PC-9 (cell line): ENCODE measurements around the gene RBM45. TPM values are rescaled to one million over a fixed set of nuclear protein-coding genes. Genes with fewer than 3 reads are reported as not detected.

ENCODE experiments used
- BruUV-seq: library from RNA; stranded (reverse); fragments of 400-500 nt; replicated peaks from 2 replicates; lab custom pipeline; 2021; lab: Mats Ljungman, UMichigan
- CTCF ChIA-PET: fragments of 300-600 bp; sonication (Branson Sonifier 250); formaldehyde crosslinking; loops from one replicate; lab custom pipeline; 2022; ENCODE audit warnings: antibody characterized with exemption; lab: Charles Lee
- POLR2A ChIA-PET: fragments of 300-600 bp; sonication (Branson Sonifier 250); formaldehyde crosslinking; loops from one replicate; lab custom pipeline; 2022; ENCODE audit warnings: antibody characterized with exemption; ENCODE audit not compliant: unreplicated experiment; lab: Charles Lee
- DNase-seq, 2 experiments: peaks; one replicate each; pipeline versions ENCODE4 v3.0.0 to v3.0.0-alpha.2; 2015 to 2022; ENCODE audit warnings: mixed read lengths in 1 of 2
- H2AFZ ChIP-seq: fragments of 200-600 bp; sonication (generic); 2 replicates; pipeline ENCODE4 v1.8.1; 2017; ENCODE audit warnings: antibody characterized with exemption
- H3F3A ChIP-seq: fragments of 200-600 bp; sonication (generic); 2 replicates; pipeline ENCODE4 v1.8.1; 2017; ENCODE audit warnings: antibody characterized with exemption, mild to moderate bottlenecking, low read depth; ENCODE audit not compliant: insufficient read depth
- H3K27ac ChIP-seq: fragments of 200-600 bp; sonication (generic); 2 replicates; pipeline ENCODE4 v1.6.1; 2016; ENCODE audit warnings: mixed run types
- H3K27me3 ChIP-seq: fragments of 200-600 bp; sonication (generic); 2 replicates; pipeline ENCODE4 v1.6.1; 2016; ENCODE audit warnings: low read depth, mixed run types; ENCODE audit not compliant: insufficient read depth
- H3K36me3 ChIP-seq: fragments of 200-600 bp; sonication (generic); 2 replicates; pipeline ENCODE4 v1.6.1; 2016; ENCODE audit warnings: low read depth, mixed run types
- H3K4me1 ChIP-seq: fragments of 200-600 bp; sonication (generic); replicated peaks from 2 replicates; pipeline ENCODE4 v1.6.1; 2016; ENCODE audit warnings: mixed run types; ENCODE audit not compliant: insufficient read depth
- H3K4me2 ChIP-seq: fragments of 200-600 bp; sonication (generic); 2 replicates; pipeline ENCODE4 v1.6.1; 2017; ENCODE audit warnings: mixed run types
- H3K4me3 ChIP-seq: fragments of 200-600 bp; sonication (generic); 2 replicates; pipeline ENCODE4 v1.6.1; 2016; ENCODE audit warnings: mixed run types
- H3K79me2 ChIP-seq: fragments of 200-600 bp; sonication (generic); 2 replicates; pipeline ENCODE4 v1.6.1; 2017; ENCODE audit warnings: low read depth, mixed run types
- H3K9me2 ChIP-seq: fragments of 200-600 bp; sonication (generic); 2 replicates; pipeline ENCODE4 v1.8.1; 2017; ENCODE audit warnings: mild to moderate bottlenecking; ENCODE audit not compliant: insufficient read depth
- H3K9me3 ChIP-seq: fragments of 200-600 bp; sonication (generic); 2 replicates; pipeline ENCODE4 v1.8.1; 2016; ENCODE audit warnings: low read depth; ENCODE audit not compliant: insufficient read depth
- H4K20me1 ChIP-seq: fragments of 200-600 bp; sonication (generic); 2 replicates; pipeline ENCODE4 v1.8.1; 2017; ENCODE audit not compliant: insufficient read depth
- CTCF ChIP-seq: fragments of 200-600 bp; sonication (generic); conservative IDR thresholded peaks from 2 replicates; pipeline ENCODE4 v1.6.1; 2017; ENCODE audit warnings: mixed run types, antibody characterized with exemption, mild to moderate bottlenecking, moderate library complexity
- EZH2 ChIP-seq: fragments of 200-600 bp; sonication (generic); IDR thresholded peaks from 2 replicates; pipeline ENCODE4 v1.8.0; 2017; ENCODE audit warnings: antibody characterized with exemption, low read depth
- intact Hi-C: fragments of 100-400 bp; cut with micrococcal nuclease; formaldehyde crosslinking; loops from one replicate; pipeline ENCODE4 v1.10.0; 2022; ENCODE audit not compliant: unreplicated experiment
- total RNA-seq: library from RNA; stranded (reverse); gene quantifications from 2 replicates; pipeline ENCODE4 v1.2.3, GENCODE V29; 2021

Gene RBM45
- total RNA-seq, 1 experiment from 2014 or later, result 12.6 TPM

GRCh38 chr2:178159966-178160365 lies 47.7 kb downstream of the RBM45 start:
- Histone ChIP-seq H3K4me3 (no peak overlapping the region), H3K27me3 (no peaks in the 10 kb centered on the region), H3K9me2 (no peaks in the 10 kb centered on the region), H3K27ac (no peak overlapping the region), H3K4me1 (no peaks in the 10 kb centered on the region), H2AFZ (no peak overlapping the region), H3K9me3 (no peaks in the 10 kb centered on the region), H3K4me2 (no peak overlapping the region), H3K36me3 (no peaks in the 10 kb centered on the region), H3K79me2 (no peaks in the 10 kb centered on the region), H4K20me1 (no peaks in the 10 kb centered on the region), H3F3A (no peaks in the 10 kb centered on the region)
- ChIA-PET CTCF (no interaction called here), POLR2A (no interaction called here)
- DNase-seq, result no peak
- intact Hi-C loops, result no loop called here
- BruUV-seq, result no TSS peak
- no peak for TF ChIP-seq EZH2
- no peak for TF ChIP-seq CTCF

GRCh38 chr2:178160601-178161000 lies 48.4 kb downstream of the RBM45 start:
- TF ChIP-seq EZH2 (no peak), CTCF (no peak)
- BruUV-seq, result no TSS peak
- no peak overlapping the region for H3K4me2 ChIP-seq

GRCh38 chr2:178163395-178163794 lies 51.2 kb downstream of the RBM45 start:
- intact Hi-C loops, result no loop called here

More at GRCh38 chr2:178160601-178161000, 48.4 kb downstream of the RBM45 start:
- ChIA-PET CTCF (interaction anchor here (0.5 kb wide), 1 partner anchor 80 kb away, joined by 3 read pairs; no protein-coding TSS in a partner anchor), POLR2A (no interaction called here)
- H3K4me3 ChIP-seq, result no peak overlapping the region
- no peaks in the 10 kb centered on the region for H3K4me1 ChIP-seq
- no peaks in the 10 kb centered on the region for H3K9me3 ChIP-seq
- no peak overlapping the region for H2AFZ ChIP-seq
- H4K20me1 ChIP-seq, result no peaks in the 10 kb centered on the region
- no peak overlapping the region for H3K27ac ChIP-seq
- H3F3A ChIP-seq, result no peaks in the 10 kb centered on the region
- H3K9me2 ChIP-seq, result no peaks in the 10 kb centered on the region
- no peaks in the 10 kb centered on the region for H3K36me3 ChIP-seq
- H3K27me3 ChIP-seq, result no peaks in the 10 kb centered on the region
- no peaks in the 10 kb centered on the region for H3K79me2 ChIP-seq
- DNase-seq, result no peak
- intact Hi-C loops, result no loop called here

More at GRCh38 chr2:178163395-178163794, 51.2 kb downstream of the RBM45 start:
- Histone ChIP-seq H2AFZ (peak overlapping the region; percentile 35; the same call in 1 of the 2 replicates), H3K79me2 (no peaks in the 10 kb centered on the region), H3K36me3 (no peaks in the 10 kb centered on the region), H3K4me2 (peak overlapping the region; percentile 22), H3K27ac (no peak overlapping the region), H3K4me3 (no peak overlapping the region), H3K9me3 (no peaks in the 10 kb centered on the region), H3K4me1 (no peaks in the 10 kb centered on the region), H4K20me1 (no peaks in the 10 kb centered on the region), H3K9me2 (no peaks in the 10 kb centered on the region), H3K27me3 (no peaks in the 10 kb centered on the region), H3F3A (no peaks in the 10 kb centered on the region)
- BruUV-seq, result no TSS peak
- no peak for TF ChIP-seq EZH2
- no peak for TF ChIP-seq CTCF
- ChIA-PET CTCF (no interaction called here), POLR2A (no interaction called here)
- no peak for DNase-seq
